Measurements from ENCODE around the gene TK2. TPM values are rescaled to one million over a fixed set of nuclear protein-coding genes. Genes with fewer than 3 reads are reported as not detected.

Gene TK2
- polyA plus RNA-seq, 3 donors: 29.8 to 38.9 (median 32.4) TPM

- H3K9me3 Mint-ChIP-seq: no peaks in the 10 kb centered on the region
- Histone ChIP-seq H3K9ac (ENCODE audit: insufficient read depth, low read length, poor library complexity, severe bottlenecking) (peak overlapping the region; percentile 35), H3K79me2 (ENCODE audit: insufficient read depth, low read length) (no peaks in the 10 kb centered on the region), H4K20me1 (ENCODE audit: insufficient read depth, low read length) (no peaks in the 10 kb centered on the region), H3K36me3 (replicated peaks in 1 of 2; ENCODE audit: control insufficient read depth in 1 of 2, insufficient read depth in 2 of 2, low read length in 2 of 2) (no peaks in the 10 kb centered on the region), H3K4me3 (replicated peaks in 1 of 3; ENCODE audit: low read depth in 2 of 3, low read length in 3 of 3) (peak overlapping the region in 1 of 3 experiments; percentile 61), H3K4me2 (replicated peaks; ENCODE audit: extremely low read depth, low read length, poor library complexity, severe bottlenecking) (peak overlapping the region; percentile 72), H3K9me3 (replicated peaks in 1 of 2; ENCODE audit: control insufficient read depth in 1 of 2, insufficient read depth in 1 of 2, low read length in 2 of 2) (no peaks in the 10 kb centered on the region), H3K27ac (ENCODE audit: low read depth in 1 of 2, low read length in 2 of 2) (peak overlapping the region; percentile 73 to 85), H3K4me1 (ENCODE audit: control insufficient read depth in 1 of 2, insufficient read depth in 2 of 2, low read length in 2 of 2) (peaks cover 64 to 70% of the 10 kb centered on the region in 2 donors), H3K27me3 (ENCODE audit: control insufficient read depth in 2 of 2, insufficient read depth in 2 of 2, low read length in 2 of 2) (no peaks in the 10 kb centered on the region), H2AFZ (ENCODE audit: insufficient read depth, low read depth, low read length, poor library complexity, severe bottlenecking) (peak overlapping the region; percentile 42)
- peak; percentile 58 to 65 (median 60) for DNase-seq
- H3K27me3 Mint-ChIP-seq (ENCODE audit: low read depth in 3 of 3): peaks cover 3 to 6% (median 3%) of the 10 kb centered on the region in 3 donors
- intact Hi-C loops (cut with micrococcal nuclease): loop anchor here (2.0 to 5.0 kb wide), 5 partner anchors 33 to 178 kb away; partner anchors contain the start of genes CKLF (in 1 of the 2) and TK2 (in 1 of the 2)
- H3K4me1 Mint-ChIP-seq: peaks cover 75% of the 10 kb centered on the region
- no peak for TF ChIP-seq CTCF (IDR thresholded peaks at IDR 0.05)
- H3K4me3 Mint-ChIP-seq: peak overlapping the region; percentile 31 to 84
- H3K36me3 Mint-ChIP-seq: peaks cover 8% of the 10 kb centered on the region in 2 donors
- peak overlapping the region; percentile 86 to 96 (median 92) for H3K27ac Mint-ChIP-seq
- WGBS (ENCODE audit: insufficient coverage): 0% methylated on average over 7 of the region's 10 CpGs
These were observed 35.7 kb upstream of the TK2 start for GRCh38 chr16:66585481-66586239.

- 90% methylated on average over 2 of the region's 3 CpGs for WGBS (ENCODE audit: insufficient coverage)
- H3K4me3 ChIP-seq (replicated peaks in 1 of 3; ENCODE audit: low read depth in 2 of 3, low read length in 3 of 3): no peak overlapping the region
- Mint-ChIP-seq H3K36me3 (peaks cover 31 to 34% of the 10 kb centered on the region in 2 donors), H3K27ac (peak overlapping the region in 1 of 7 donors; percentile 56), H3K4me3 (no peak overlapping the region), H3K9me3 (peaks cover 0 to 11% (median 4%) of the 10 kb centered on the region in 7 donors), H3K27me3 (ENCODE audit: low read depth in 3 of 3) (peaks cover 38 to 39% (median 39%) of the 10 kb centered on the region in 3 donors), H3K4me1 (peaks cover 58% of the 10 kb centered on the region)
- H3K79me2 ChIP-seq (ENCODE audit: insufficient read depth, low read length): no peaks in the 10 kb centered on the region
- H3K27me3 ChIP-seq (ENCODE audit: control insufficient read depth in 2 of 2, insufficient read depth in 2 of 2, low read length in 2 of 2): peaks cover 27 to 32% of the 10 kb centered on the region in 2 donors
- peaks cover 0 to 6% of the 10 kb centered on the region in 2 donors for H3K9me3 ChIP-seq (replicated peaks in 1 of 2; ENCODE audit: control insufficient read depth in 1 of 2, insufficient read depth in 1 of 2, low read length in 2 of 2)
- intact Hi-C loops (cut with micrococcal nuclease): no loop called here
- H3K36me3 ChIP-seq (replicated peaks in 1 of 2; ENCODE audit: control insufficient read depth in 1 of 2, insufficient read depth in 2 of 2, low read length in 2 of 2): no peaks in the 10 kb centered on the region
- H3K4me2 ChIP-seq (replicated peaks; ENCODE audit: extremely low read depth, low read length, poor library complexity, severe bottlenecking): no peak overlapping the region
- TF ChIP-seq CTCF (IDR thresholded peaks at IDR 0.05): no peak
- no peak overlapping the region for H3K27ac ChIP-seq (ENCODE audit: low read depth in 1 of 2, low read length in 2 of 2)
- no peak overlapping the region for H3K9ac ChIP-seq (ENCODE audit: insufficient read depth, low read length, poor library complexity, severe bottlenecking)
- no peak for DNase-seq
- no peaks in the 10 kb centered on the region for H4K20me1 ChIP-seq (ENCODE audit: insufficient read depth, low read length)
- peaks cover 36 to 39% of the 10 kb centered on the region in 2 donors for H3K4me1 ChIP-seq (ENCODE audit: control insufficient read depth in 1 of 2, insufficient read depth in 2 of 2, low read length in 2 of 2)
- no peak overlapping the region for H2AFZ ChIP-seq (ENCODE audit: insufficient read depth, low read depth, low read length, poor library complexity, severe bottlenecking)
These were observed 31.5 kb upstream of the TK2 start for GRCh38 chr16:66581246-66581952.

Data from CD14-positive monocyte (primary cell).